ENCODE data around the gene RAB35. TPM values are rescaled to one million over a fixed set of nuclear protein-coding genes. Genes with fewer than 3 reads are reported as not detected.

The RAB35 gene
- total and polyA plus RNA-seq, 2 experiments from 2014 or later: 22.6 to 24.0 TPM

DNA sequence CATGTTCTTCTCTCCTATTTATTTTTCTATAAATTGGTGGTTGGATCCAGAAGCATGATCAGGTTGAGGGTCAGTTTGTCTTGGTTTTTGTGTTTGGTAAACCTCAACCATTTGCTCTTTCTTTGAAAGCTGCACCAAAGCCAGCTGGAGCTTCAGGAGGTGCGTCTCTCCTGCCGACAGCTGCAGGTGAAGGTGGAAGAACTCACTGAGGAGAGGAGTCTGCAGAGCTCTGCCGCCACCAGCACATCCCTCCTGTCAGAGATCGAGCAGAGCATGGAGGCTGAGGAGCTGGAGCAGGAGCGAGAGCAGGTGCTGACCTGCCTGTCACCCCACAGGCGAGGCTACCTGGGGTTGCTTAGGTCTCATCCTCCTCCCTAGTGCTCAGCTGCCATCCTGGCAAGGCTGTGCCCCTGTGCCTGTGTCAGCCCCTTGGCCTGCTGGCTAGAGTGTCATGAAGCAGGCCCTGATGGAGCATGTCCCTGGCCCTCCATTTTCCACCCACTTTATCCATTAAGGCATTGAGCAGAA lies 45.0 kb downstream of the RAB35 start:
- Histone ChIP-seq H2AFZ (no peak overlapping the region), H3K79me2 (no peaks in the 10 kb centered on the region), H3K9me2 (replicated peaks; ENCODE audit: insufficient read depth) (no peaks in the 10 kb centered on the region), H3K4me1 (ENCODE audit: insufficient read depth) (no peaks in the 10 kb centered on the region), H4K20me1 (ENCODE audit: insufficient read depth, poor library complexity, severe bottlenecking) (no peaks in the 10 kb centered on the region), H3K4me2 (no peak overlapping the region), H3K36me3 (replicated peaks; ENCODE audit: insufficient read depth, low read depth) (no peaks in the 10 kb centered on the region), H3K27ac (no peak overlapping the region), H3K27me3 (no peaks in the 10 kb centered on the region), H3K4me3 (no peak overlapping the region), H3K9me3 (ENCODE audit: low read depth) (no peaks in the 10 kb centered on the region)
- 96% methylated on average over 6 of the region's 6 CpGs for WGBS (ENCODE audit: low lambda C conversion rate, missing lambda C conversion rate)
- TF ChIP-seq EZH2phosphoT487 (IDR thresholded peaks at IDR 0.05; ENCODE audit: low read depth, severe bottlenecking, unreplicated experiment) (no peak), EZH2 (IDR thresholded peaks at IDR 0.05; ENCODE audit: borderline replicate concordance) (no peak)
- TF ChIP-seq, protein P1, sequence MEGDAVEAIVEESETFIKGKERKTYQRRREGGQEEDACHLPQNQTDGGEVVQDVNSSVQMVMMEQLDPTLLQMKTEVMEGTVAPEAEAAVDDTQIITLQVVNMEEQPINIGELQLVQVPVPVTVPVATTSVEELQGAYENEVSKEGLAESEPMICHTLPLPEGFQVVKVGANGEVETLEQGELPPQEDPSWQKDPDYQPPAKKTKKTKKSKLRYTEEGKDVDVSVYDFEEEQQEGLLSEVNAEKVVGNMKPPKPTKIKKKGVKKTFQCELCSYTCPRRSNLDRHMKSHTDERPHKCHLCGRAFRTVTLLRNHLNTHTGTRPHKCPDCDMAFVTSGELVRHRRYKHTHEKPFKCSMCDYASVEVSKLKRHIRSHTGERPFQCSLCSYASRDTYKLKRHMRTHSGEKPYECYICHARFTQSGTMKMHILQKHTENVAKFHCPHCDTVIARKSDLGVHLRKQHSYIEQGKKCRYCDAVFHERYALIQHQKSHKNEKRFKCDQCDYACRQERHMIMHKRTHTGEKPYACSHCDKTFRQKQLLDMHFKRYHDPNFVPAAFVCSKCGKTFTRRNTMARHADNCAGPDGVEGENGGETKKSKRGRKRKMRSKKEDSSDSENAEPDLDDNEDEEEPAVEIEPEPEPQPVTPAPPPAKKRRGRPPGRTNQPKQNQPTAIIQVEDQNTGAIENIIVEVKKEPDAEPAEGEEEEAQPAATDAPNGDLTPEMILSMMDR (IDR thresholded peaks at IDR 0.05; ENCODE audit: poor library complexity): no peak
- no peak for DNase-seq (ENCODE audit: low spot score)

DNA sequence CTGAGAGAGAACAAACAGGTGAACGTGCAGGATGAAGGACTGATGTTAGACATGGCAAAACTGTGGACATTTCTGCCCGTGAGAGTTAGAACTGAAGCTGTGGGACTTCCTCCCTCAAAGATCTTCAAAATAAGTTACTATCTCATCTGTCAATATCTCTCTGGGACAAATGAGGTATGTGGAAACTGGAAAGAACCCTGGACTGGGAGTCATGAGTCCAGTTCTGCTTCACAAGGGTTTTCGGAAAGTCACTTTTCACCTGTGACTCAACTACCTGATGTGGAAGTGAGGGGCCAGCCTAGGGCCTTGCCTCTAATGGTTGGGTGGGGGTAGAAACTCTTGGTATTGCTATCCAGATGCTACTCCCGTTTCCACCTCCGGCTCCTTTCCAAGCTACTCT lies 47.3 kb downstream of the RAB35 start:
- 81% methylated on average over 5 of the region's 5 CpGs for WGBS (ENCODE audit: low lambda C conversion rate, missing lambda C conversion rate)
- Histone ChIP-seq H3K4me2 (no peak overlapping the region), H3K27ac (no peak overlapping the region), H3K36me3 (replicated peaks; ENCODE audit: insufficient read depth, low read depth) (no peaks in the 10 kb centered on the region), H3K79me2 (no peaks in the 10 kb centered on the region), H2AFZ (no peak overlapping the region), H3K9me3 (ENCODE audit: low read depth) (no peaks in the 10 kb centered on the region), H3K4me3 (no peak overlapping the region), H4K20me1 (ENCODE audit: insufficient read depth, poor library complexity, severe bottlenecking) (no peaks in the 10 kb centered on the region), H3K4me1 (ENCODE audit: insufficient read depth) (no peaks in the 10 kb centered on the region), H3K27me3 (no peaks in the 10 kb centered on the region), H3K9me2 (replicated peaks; ENCODE audit: insufficient read depth) (no peaks in the 10 kb centered on the region)
- no peak for DNase-seq (ENCODE audit: low spot score)
- TF ChIP-seq, protein P1 (IDR thresholded peaks at IDR 0.05; ENCODE audit: poor library complexity): no peak
- no peak for TF ChIP-seq EZH2 (IDR thresholded peaks at IDR 0.05; ENCODE audit: borderline replicate concordance)
- TF ChIP-seq EZH2phosphoT487 (IDR thresholded peaks at IDR 0.05; ENCODE audit: low read depth, severe bottlenecking, unreplicated experiment): no peak

DNA sequence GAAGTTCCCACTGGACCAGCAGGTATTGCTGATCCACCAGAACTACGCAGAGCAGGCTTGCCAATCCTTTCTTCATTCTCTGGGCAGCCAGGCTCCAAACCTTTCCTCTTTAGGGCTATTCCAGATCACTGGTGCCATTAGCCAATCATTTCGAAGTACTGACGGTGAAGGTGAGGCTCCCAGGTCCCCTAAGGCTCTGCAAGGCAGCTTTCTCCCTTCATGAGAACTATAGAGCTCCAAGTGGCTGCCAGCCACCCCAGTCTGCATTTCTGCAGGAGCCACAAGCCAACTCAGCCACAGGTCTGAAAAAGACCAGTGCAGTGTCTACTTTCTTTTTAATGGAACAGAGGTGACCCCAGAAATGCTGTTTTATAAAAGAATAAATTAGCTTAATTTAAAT lies 48.7 kb downstream of the RAB35 start:
- TF ChIP-seq, protein P1 (IDR thresholded peaks at IDR 0.05; ENCODE audit: poor library complexity): no peak
- no peak for TF ChIP-seq EZH2 (IDR thresholded peaks at IDR 0.05; ENCODE audit: borderline replicate concordance)
- no peak for TF ChIP-seq EZH2phosphoT487 (IDR thresholded peaks at IDR 0.05; ENCODE audit: low read depth, severe bottlenecking, unreplicated experiment)
- H3K9me3 ChIP-seq (ENCODE audit: low read depth): no peaks in the 10 kb centered on the region
- H3K27me3 ChIP-seq: no peaks in the 10 kb centered on the region
- no peaks in the 10 kb centered on the region for H4K20me1 ChIP-seq (ENCODE audit: insufficient read depth, poor library complexity, severe bottlenecking)
- no peaks in the 10 kb centered on the region for H3K36me3 ChIP-seq (replicated peaks; ENCODE audit: insufficient read depth, low read depth)
- no peak overlapping the region for H2AFZ ChIP-seq
- H3K4me2 ChIP-seq: no peak overlapping the region
- no peak for DNase-seq (ENCODE audit: low spot score)
- WGBS (ENCODE audit: low lambda C conversion rate, missing lambda C conversion rate): 76% methylated on average over 3 of the region's 3 CpGs
- no peak overlapping the region for H3K4me3 ChIP-seq
- H3K27ac ChIP-seq: no peak overlapping the region
- H3K79me2 ChIP-seq: no peaks in the 10 kb centered on the region
- no peaks in the 10 kb centered on the region for H3K4me1 ChIP-seq (ENCODE audit: insufficient read depth)
- H3K9me2 ChIP-seq (replicated peaks; ENCODE audit: insufficient read depth): no peaks in the 10 kb centered on the region
